Activated T-cell treated with anti-CD3 and anti-CD28 coated beads, Interleukin-2, amount 50 U/mL, for 72 hours (primary cell): Measurements from ENCODE around the gene MAP4K3. TPM values are rescaled to one million over a fixed set of nuclear protein-coding genes. Genes with fewer than 3 reads are reported as not detected.
"Not testable (repeated sequence)": the region's sequence is repeated elsewhere in the genome, so short reads cannot be mapped to it uniquely, and the experiment has no call there.

Source experiments
- ATAC-seq, 2 donors: fragments of 150-1000 bp; cut with Tn5 transposase; replicated peaks in 1 of 2; 2 replicates each; pipeline ENCODE4 v1.10.0; 2021; ENCODE audit warnings: moderate library complexity in 2 of 2, mild to moderate bottlenecking in 1 of 2
- DNase-seq, 2 donors: peaks; one replicate each; pipeline ENCODE4 v3.0.0; 2021 to 2022; ENCODE audit warnings: mixed read lengths in 1 of 2
- H3K27ac Mint-ChIP-seq: one replicate; pipeline ENCODE4 v1.8.0; 2022; ENCODE audit warnings: mild to moderate bottlenecking, moderate library complexity, mixed read lengths
- H3K27me3 Mint-ChIP-seq: one replicate; pipeline ENCODE4 v1.8.0; 2022; ENCODE audit warnings: low read depth, mixed read lengths
- H3K36me3 Mint-ChIP-seq, 2 donors: one replicate each; pipeline ENCODE4 v1.8.0; 2022; ENCODE audit warnings: mixed read lengths in 2 of 2, mild to moderate bottlenecking in 1 of 2; ENCODE audit not compliant: insufficient read depth in 2 of 2
- H3K4me1 Mint-ChIP-seq: one replicate; pipeline ENCODE4 v1.8.0; 2022; ENCODE audit warnings: low read depth, mixed read lengths
- H3K4me3 Mint-ChIP-seq, 2 donors: one replicate each; pipeline ENCODE4 v1.8.0; 2022; ENCODE audit warnings: mild to moderate bottlenecking in 2 of 2, mixed read lengths in 2 of 2, moderate library complexity in 2 of 2
- H3K9me3 Mint-ChIP-seq, 2 donors: one replicate each; pipeline ENCODE4 v1.8.0; 2022; ENCODE audit warnings: mixed read lengths in 2 of 2
- total RNA-seq, 2 donors: library from RNA; stranded (reverse); gene quantifications; one replicate each; pipeline ENCODE4 v1.2.3, GENCODE V29; 2022

Gene MAP4K3
- total RNA-seq, 2 donors from 2014 or later: 14.6 to 17.1 TPM

GRCh38 chr2:39326644-39327043 is 110.4 kb downstream of the MAP4K3 start:
- no peaks in the 10 kb centered on the region for H3K4me1 Mint-ChIP-seq
- DNase-seq: no peak
- no peak for ATAC-seq
- no peaks in the 10 kb centered on the region for H3K27me3 Mint-ChIP-seq
- H3K4me3 Mint-ChIP-seq: no peak overlapping the region
- peaks cover 2 to 6% of the 10 kb centered on the region in 2 donors for H3K36me3 Mint-ChIP-seq
- no peaks in the 10 kb centered on the region for H3K9me3 Mint-ChIP-seq
- H3K27ac Mint-ChIP-seq: no peak overlapping the region

- ATAC-seq (no peak), DNase-seq (no peak)
- Mint-ChIP-seq H3K9me3 (no peaks in the 10 kb centered on the region), H3K4me3 (no peak overlapping the region), H3K27me3 (no peaks in the 10 kb centered on the region), H3K27ac (no peak overlapping the region), H3K4me1 (no peaks in the 10 kb centered on the region), H3K36me3 (peaks cover 2 to 6% of the 10 kb centered on the region in 2 donors)
Observed at GRCh38 chr2:39325966-39326365, 111.1 kb downstream of the MAP4K3 start.

GRCh38 chr2:39321056-39322035 is 115.7 kb downstream of the MAP4K3 start:
- not testable (repeated sequence) for H3K4me3 Mint-ChIP-seq, H3K27me3 Mint-ChIP-seq, H3K4me1 Mint-ChIP-seq, ATAC-seq, H3K27ac Mint-ChIP-seq, H3K9me3 Mint-ChIP-seq, H3K36me3 Mint-ChIP-seq, DNase-seq

GRCh38 chr2:39320162-39320561 is 116.9 kb downstream of the MAP4K3 start:
- no peak overlapping the region for H3K4me3 Mint-ChIP-seq
- H3K36me3 Mint-ChIP-seq: no peaks in the 10 kb centered on the region
- DNase-seq (no peak), ATAC-seq (no peak)
- H3K9me3 Mint-ChIP-seq: no peaks in the 10 kb centered on the region
- no peaks in the 10 kb centered on the region for H3K4me1 Mint-ChIP-seq
- H3K27me3 Mint-ChIP-seq: no peaks in the 10 kb centered on the region
- no peak overlapping the region for H3K27ac Mint-ChIP-seq

GRCh38 chr2:39313575-39313974 is 123.5 kb downstream of the MAP4K3 start:
- ATAC-seq: no peak
- Mint-ChIP-seq H3K4me3 (no peak overlapping the region), H3K9me3 (no peaks in the 10 kb centered on the region), H3K27me3 (no peaks in the 10 kb centered on the region), H3K4me1 (no peaks in the 10 kb centered on the region), H3K36me3 (peaks cover 0 to 4% of the 10 kb centered on the region in 2 donors), H3K27ac (no peak overlapping the region)
- DNase-seq: no peak

- peaks cover 0 to 4% of the 10 kb centered on the region in 2 donors for H3K36me3 Mint-ChIP-seq
- H3K27me3 Mint-ChIP-seq: no peaks in the 10 kb centered on the region
- DNase-seq (no peak), ATAC-seq (no peak)
- H3K4me1 Mint-ChIP-seq: no peaks in the 10 kb centered on the region
- H3K27ac Mint-ChIP-seq: no peak overlapping the region
- no peak overlapping the region for H3K4me3 Mint-ChIP-seq
- no peaks in the 10 kb centered on the region for H3K9me3 Mint-ChIP-seq
Observed at GRCh38 chr2:39311469-39311868, 125.6 kb downstream of the MAP4K3 start.

GRCh38 chr2:39308778-39309177 is 128.3 kb downstream of the MAP4K3 start:
- Mint-ChIP-seq H3K27ac (no peak overlapping the region), H3K27me3 (no peaks in the 10 kb centered on the region), H3K4me1 (no peaks in the 10 kb centered on the region), H3K4me3 (no peak overlapping the region), H3K36me3 (peaks cover 0 to 4% of the 10 kb centered on the region in 2 donors), H3K9me3 (no peaks in the 10 kb centered on the region)
- DNase-seq: no peak
- no peak for ATAC-seq

GRCh38 chr2:39306626-39307025 is 130.5 kb downstream of the MAP4K3 start:
- Mint-ChIP-seq H3K36me3 (peaks cover 0 to 3% of the 10 kb centered on the region in 2 donors), H3K27ac (no peak overlapping the region), H3K27me3 (no peaks in the 10 kb centered on the region), H3K4me3 (no peak overlapping the region), H3K9me3 (no peaks in the 10 kb centered on the region), H3K4me1 (no peaks in the 10 kb centered on the region)
- DNase-seq (no peak), ATAC-seq (no peak)

GRCh38 chr2:39304729-39305128 is 132.4 kb downstream of the MAP4K3 start:
- Mint-ChIP-seq H3K27ac (no peak overlapping the region), H3K4me3 (no peak overlapping the region), H3K9me3 (no peaks in the 10 kb centered on the region), H3K27me3 (no peaks in the 10 kb centered on the region), H3K4me1 (no peaks in the 10 kb centered on the region), H3K36me3 (no peaks in the 10 kb centered on the region)
- ATAC-seq (no peak), DNase-seq (no peak)

GRCh38 chr2:39304200-39304599 is 132.9 kb downstream of the MAP4K3 start:
- H3K4me1 Mint-ChIP-seq: no peaks in the 10 kb centered on the region
- no peaks in the 10 kb centered on the region for H3K9me3 Mint-ChIP-seq
- no peak for DNase-seq
- H3K36me3 Mint-ChIP-seq: no peaks in the 10 kb centered on the region
- no peaks in the 10 kb centered on the region for H3K27me3 Mint-ChIP-seq
- H3K4me3 Mint-ChIP-seq: no peak overlapping the region
- no peak overlapping the region for H3K27ac Mint-ChIP-seq
- no peak for ATAC-seq

- H3K9me3 Mint-ChIP-seq: no peaks in the 10 kb centered on the region
- peaks cover 0 to 3% of the 10 kb centered on the region in 2 donors for H3K36me3 Mint-ChIP-seq
- no peaks in the 10 kb centered on the region for H3K27me3 Mint-ChIP-seq
- H3K4me1 Mint-ChIP-seq: no peaks in the 10 kb centered on the region
- no peak for DNase-seq
- ATAC-seq: no peak
- H3K27ac Mint-ChIP-seq: no peak overlapping the region
- H3K4me3 Mint-ChIP-seq: no peak overlapping the region
Observed at GRCh38 chr2:39301352-39301751, 135.7 kb downstream of the MAP4K3 start.

- peaks cover 0 to 3% of the 10 kb centered on the region in 2 donors for H3K36me3 Mint-ChIP-seq
- no peaks in the 10 kb centered on the region for H3K27me3 Mint-ChIP-seq
- DNase-seq: no peak
- no peaks in the 10 kb centered on the region for H3K9me3 Mint-ChIP-seq
- no peak for ATAC-seq
- no peaks in the 10 kb centered on the region for H3K4me1 Mint-ChIP-seq
- no peak overlapping the region for H3K4me3 Mint-ChIP-seq
- H3K27ac Mint-ChIP-seq: no peak overlapping the region
Observed at GRCh38 chr2:39300044-39300978, 136.8 kb downstream of the MAP4K3 start.

GRCh38 chr2:39290433-39290832 is 146.7 kb downstream of the MAP4K3 start:
- DNase-seq (no peak), ATAC-seq (no peak)
- H3K4me1 Mint-ChIP-seq: no peaks in the 10 kb centered on the region
- H3K4me3 Mint-ChIP-seq: no peak overlapping the region
- H3K9me3 Mint-ChIP-seq: no peaks in the 10 kb centered on the region
- H3K27ac Mint-ChIP-seq: peak overlapping the region; percentile 65
- peaks cover 0 to 3% of the 10 kb centered on the region in 2 donors for H3K36me3 Mint-ChIP-seq
- no peaks in the 10 kb centered on the region for H3K27me3 Mint-ChIP-seq
